ENCODE results near the gene AKAP12.

DNA sequence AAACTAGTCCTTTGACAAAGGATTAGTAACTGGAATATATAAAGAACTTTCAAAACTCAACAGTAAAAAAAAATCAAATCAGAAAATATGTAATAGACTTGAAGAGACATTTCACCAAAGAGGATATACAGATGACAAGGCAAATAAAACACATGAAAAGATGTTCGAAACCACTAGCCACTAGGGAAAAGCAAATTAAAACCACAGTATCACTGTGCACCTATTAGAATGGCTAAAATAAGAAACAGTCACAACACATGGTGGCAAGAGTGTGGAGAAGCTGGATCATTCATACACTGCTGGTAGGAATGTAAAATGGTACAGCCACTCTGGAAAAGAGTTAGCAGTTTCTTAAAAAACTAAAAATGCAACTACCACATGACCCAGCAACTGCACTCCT, 136.7 kb downstream of the AKAP12 start:
- TF ChIP-seq, protein P1, sequence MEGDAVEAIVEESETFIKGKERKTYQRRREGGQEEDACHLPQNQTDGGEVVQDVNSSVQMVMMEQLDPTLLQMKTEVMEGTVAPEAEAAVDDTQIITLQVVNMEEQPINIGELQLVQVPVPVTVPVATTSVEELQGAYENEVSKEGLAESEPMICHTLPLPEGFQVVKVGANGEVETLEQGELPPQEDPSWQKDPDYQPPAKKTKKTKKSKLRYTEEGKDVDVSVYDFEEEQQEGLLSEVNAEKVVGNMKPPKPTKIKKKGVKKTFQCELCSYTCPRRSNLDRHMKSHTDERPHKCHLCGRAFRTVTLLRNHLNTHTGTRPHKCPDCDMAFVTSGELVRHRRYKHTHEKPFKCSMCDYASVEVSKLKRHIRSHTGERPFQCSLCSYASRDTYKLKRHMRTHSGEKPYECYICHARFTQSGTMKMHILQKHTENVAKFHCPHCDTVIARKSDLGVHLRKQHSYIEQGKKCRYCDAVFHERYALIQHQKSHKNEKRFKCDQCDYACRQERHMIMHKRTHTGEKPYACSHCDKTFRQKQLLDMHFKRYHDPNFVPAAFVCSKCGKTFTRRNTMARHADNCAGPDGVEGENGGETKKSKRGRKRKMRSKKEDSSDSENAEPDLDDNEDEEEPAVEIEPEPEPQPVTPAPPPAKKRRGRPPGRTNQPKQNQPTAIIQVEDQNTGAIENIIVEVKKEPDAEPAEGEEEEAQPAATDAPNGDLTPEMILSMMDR (IDR thresholded peaks at IDR 0.05): no peak
- TF ChIP-seq EZH2 (IDR thresholded peaks at IDR 0.05): no peak
- TF ChIP-seq EZH2phosphoT487 (IDR thresholded peaks at IDR 0.05): no peak
